ENCODE results near the gene FSHR.

FSHR gene

DNA sequence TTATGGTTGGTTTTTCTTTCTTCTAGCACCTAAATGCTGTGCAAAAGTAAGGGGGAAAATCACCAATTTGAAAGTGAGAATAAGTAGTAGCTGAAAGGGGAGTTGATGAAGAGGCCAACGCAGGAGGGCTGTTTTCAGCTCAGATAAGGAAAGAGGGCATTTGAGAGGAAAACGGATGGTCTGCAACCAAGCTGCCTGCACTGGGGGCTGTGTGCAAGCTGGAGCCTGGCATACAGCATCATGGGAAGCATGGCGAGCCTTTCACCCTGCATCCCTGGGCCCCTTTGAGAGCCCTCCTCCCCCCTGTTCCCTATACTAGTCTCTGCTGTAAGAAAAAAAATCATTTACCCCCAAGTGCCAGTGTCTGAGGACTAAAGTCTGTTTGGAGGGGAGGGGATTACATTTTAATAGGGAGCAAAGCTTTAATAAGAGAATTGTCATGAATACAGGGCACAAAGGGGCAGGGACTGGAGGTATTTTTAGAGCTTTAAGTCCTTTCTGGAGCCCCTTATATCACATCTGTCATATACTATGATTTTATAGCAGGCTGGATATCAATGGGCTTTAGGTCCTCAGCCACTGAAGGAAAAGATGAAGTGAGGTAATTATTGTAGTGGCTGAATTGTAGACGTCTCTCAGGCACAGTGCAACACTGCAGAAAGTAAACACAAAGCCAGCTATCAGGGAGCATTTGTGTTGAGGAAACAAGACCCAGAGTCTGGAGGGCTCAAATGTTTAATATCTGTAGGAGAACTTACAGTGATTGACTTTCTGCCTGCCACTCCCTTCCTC, 120.7 kb downstream of the FSHR start:
- no peak overlapping the region for H3K27ac Mint-ChIP-seq
- DNase-seq (ENCODE audit: low spot score) = no peak
- H3K4me3 Mint-ChIP-seq = no peak overlapping the region
- no peaks in the 10 kb centered on the region for H3K27me3 Mint-ChIP-seq (ENCODE audit: low read depth)
- H3K36me3 Mint-ChIP-seq (ENCODE audit: low read depth) = no peaks in the 10 kb centered on the region
- H3K4me1 Mint-ChIP-seq (ENCODE audit: low read depth) = no peaks in the 10 kb centered on the region
- H3K9me3 Mint-ChIP-seq = no peaks in the 10 kb centered on the region

DNA sequence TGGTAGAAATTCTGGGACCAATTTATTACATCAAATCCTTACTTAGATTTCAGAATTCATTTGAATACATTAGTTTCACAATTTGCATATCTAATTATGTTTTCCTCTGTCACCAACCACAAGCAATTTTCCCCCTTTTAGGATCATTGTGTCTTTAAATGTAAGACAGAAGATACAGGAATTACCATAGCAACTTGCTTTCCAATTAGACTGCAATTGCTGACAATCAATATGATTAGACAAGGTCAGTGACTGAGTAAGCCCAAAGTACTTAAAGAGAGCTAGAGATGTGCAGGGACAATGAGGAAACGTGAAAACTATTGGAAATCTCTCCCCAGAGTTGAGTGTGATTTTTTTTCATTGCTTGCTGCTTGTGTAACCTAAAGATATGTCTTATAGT, 121.4 kb downstream of the FSHR start:
- H3K27ac Mint-ChIP-seq = no peak overlapping the region
- H3K4me1 Mint-ChIP-seq (ENCODE audit: low read depth) = no peaks in the 10 kb centered on the region
- no peaks in the 10 kb centered on the region for H3K9me3 Mint-ChIP-seq
- no peak for DNase-seq (ENCODE audit: low spot score)
- no peaks in the 10 kb centered on the region for H3K27me3 Mint-ChIP-seq (ENCODE audit: low read depth)
- no peak overlapping the region for H3K4me3 Mint-ChIP-seq
- no peaks in the 10 kb centered on the region for H3K36me3 Mint-ChIP-seq (ENCODE audit: low read depth)

DNA sequence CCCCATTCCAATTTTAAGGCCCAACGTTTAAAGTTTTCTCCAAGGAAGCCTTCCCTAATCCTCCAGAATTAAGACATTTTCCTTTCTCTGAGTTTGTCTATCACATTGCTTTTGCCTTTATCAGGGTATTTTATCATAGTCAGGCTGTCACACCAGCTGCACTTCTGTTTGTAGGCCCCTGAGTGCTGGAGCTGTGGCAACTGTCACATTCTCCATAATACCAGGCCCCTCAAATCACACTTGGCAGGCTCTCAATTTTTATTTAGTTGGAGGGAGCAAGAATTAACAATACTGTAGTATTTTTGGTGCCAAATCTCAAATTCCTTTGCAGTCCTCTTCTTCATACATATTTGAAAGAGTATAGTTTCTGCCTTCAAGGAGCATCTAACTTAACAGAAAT, 122.2 kb downstream of the FSHR start:
- no peaks in the 10 kb centered on the region for H3K27me3 Mint-ChIP-seq (ENCODE audit: low read depth)
- H3K9me3 Mint-ChIP-seq = no peaks in the 10 kb centered on the region
- H3K27ac Mint-ChIP-seq = no peak overlapping the region
- H3K4me1 Mint-ChIP-seq (ENCODE audit: low read depth) = no peaks in the 10 kb centered on the region
- no peaks in the 10 kb centered on the region for H3K36me3 Mint-ChIP-seq (ENCODE audit: low read depth)
- H3K4me3 Mint-ChIP-seq = no peak overlapping the region
- no peak for DNase-seq (ENCODE audit: low spot score)

DNA sequence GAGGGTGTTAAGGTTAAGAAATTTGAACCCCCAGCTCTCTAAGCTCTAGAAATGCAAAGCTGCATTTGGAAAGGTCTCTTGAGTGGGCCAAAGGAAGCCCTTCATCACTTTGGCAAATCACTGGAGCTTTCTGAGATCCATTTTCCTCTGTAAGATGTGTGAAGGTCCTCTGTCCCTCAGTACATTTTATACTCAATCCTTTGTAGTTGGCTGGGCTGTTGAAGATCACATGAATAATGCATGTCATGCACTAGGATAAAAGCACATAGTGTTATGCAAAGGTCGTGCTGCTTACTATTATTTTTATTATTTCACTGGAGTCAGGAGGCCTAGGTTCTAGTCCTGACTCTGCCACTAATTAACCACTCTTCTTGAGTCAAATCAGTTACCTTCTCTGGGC, 124.9 kb downstream of the FSHR start:
- Mint-ChIP-seq H3K27me3 (ENCODE audit: low read depth) (no peaks in the 10 kb centered on the region), H3K4me1 (ENCODE audit: low read depth) (no peaks in the 10 kb centered on the region), H3K4me3 (no peak overlapping the region), H3K9me3 (no peaks in the 10 kb centered on the region), H3K36me3 (ENCODE audit: low read depth) (no peaks in the 10 kb centered on the region), H3K27ac (no peak overlapping the region)
- no peak for DNase-seq (ENCODE audit: low spot score)

DNA sequence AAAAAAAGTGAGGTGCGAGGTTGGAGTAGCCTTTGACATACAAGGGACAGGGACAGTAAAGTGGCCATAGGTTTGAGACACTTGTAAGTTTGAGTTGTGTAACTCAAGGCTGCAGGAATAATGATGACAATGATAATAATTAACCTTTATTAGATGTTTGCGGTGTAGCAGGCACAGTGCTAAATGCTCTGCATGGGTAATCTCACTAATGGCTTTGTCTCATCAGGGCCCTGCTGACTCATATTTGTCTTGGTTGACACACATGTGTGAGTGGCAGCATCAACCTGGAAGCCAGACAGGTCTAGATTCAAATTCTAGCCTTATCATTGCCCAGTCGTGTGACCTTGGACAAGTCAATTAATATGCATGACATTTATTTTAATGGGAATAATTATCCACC, 126.2 kb downstream of the FSHR start:
- Mint-ChIP-seq H3K36me3 (ENCODE audit: low read depth) (no peaks in the 10 kb centered on the region), H3K9me3 (no peaks in the 10 kb centered on the region), H3K27me3 (ENCODE audit: low read depth) (no peaks in the 10 kb centered on the region), H3K4me1 (ENCODE audit: low read depth) (no peaks in the 10 kb centered on the region), H3K27ac (no peak overlapping the region), H3K4me3 (no peak overlapping the region)
- no peak for DNase-seq (ENCODE audit: low spot score)

DNA sequence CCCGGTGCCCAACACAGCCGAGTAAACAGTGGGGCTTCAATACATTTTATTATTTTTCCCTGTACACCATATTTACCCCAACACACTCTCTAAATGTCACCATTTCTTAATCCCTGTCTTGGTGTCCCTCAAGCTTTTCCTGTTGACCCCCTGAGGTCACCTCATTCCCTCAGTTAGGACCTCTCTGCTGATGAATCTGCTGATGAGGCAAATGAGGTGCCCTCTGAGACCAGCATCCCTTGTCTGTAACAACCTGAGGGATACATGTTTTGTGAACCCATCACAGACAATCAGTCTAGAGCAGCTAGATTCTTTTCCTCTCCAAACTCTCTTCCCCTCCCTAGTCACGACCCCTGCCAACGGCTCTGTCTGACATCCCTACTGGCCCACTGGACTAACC, 127.6 kb downstream of the FSHR start:
- Mint-ChIP-seq H3K9me3 (no peaks in the 10 kb centered on the region), H3K36me3 (ENCODE audit: low read depth) (no peaks in the 10 kb centered on the region), H3K27ac (no peak overlapping the region), H3K27me3 (ENCODE audit: low read depth) (no peaks in the 10 kb centered on the region), H3K4me1 (ENCODE audit: low read depth) (no peaks in the 10 kb centered on the region), H3K4me3 (no peak overlapping the region)
- no peak for DNase-seq (ENCODE audit: low spot score)

DNA sequence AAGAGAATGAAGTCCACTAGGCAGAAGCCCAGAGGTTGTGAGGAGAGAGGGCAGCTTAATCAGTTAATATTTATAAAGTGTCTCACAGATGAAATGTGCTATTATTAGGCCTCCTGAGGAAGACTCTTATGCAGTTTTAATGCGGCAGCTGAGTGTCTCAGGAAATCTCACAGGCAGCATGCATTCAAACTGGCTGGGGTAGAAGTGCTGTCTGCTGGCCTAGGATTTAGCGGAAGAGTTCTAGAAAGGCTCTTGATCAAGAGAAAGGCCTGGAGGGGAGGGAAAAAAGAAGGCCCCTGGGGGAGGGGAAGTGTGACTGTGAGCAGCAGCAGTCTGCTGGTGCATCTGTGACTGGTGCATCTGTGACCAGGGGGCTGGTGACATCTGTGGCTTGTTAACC, 133.0 kb downstream of the FSHR start:
- H3K9me3 Mint-ChIP-seq = no peaks in the 10 kb centered on the region
- H3K36me3 Mint-ChIP-seq (ENCODE audit: low read depth) = no peaks in the 10 kb centered on the region
- no peak overlapping the region for H3K4me3 Mint-ChIP-seq
- no peaks in the 10 kb centered on the region for H3K27me3 Mint-ChIP-seq (ENCODE audit: low read depth)
- H3K27ac Mint-ChIP-seq = no peak overlapping the region
- no peak for DNase-seq (ENCODE audit: low spot score)
- H3K4me1 Mint-ChIP-seq (ENCODE audit: low read depth) = no peaks in the 10 kb centered on the region

DNA sequence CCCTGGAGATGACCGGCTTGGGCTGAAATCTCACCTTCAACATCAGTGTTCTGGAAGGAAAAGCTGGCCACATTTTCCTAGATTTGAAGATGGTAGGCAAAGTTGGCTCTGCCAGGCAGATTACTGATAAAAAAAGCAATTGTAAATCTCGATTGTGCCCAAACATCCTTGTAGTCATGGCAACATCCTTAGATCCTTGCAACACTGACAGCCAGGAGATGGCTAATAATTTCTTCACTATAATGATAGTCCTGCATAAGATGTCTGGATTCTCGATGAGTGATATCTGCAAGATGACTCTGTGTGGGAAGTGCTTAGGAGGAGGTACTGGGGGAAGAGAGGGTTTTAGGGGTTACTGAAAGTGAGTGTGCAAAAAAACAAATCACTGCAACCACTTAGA, 149.1 kb downstream of the FSHR start:
- no peaks in the 10 kb centered on the region for H3K9me3 Mint-ChIP-seq
- H3K4me1 Mint-ChIP-seq (ENCODE audit: low read depth) = no peaks in the 10 kb centered on the region
- no peak for DNase-seq (ENCODE audit: low spot score)
- H3K27me3 Mint-ChIP-seq (ENCODE audit: low read depth) = no peaks in the 10 kb centered on the region
- H3K4me3 Mint-ChIP-seq = no peak overlapping the region
- H3K36me3 Mint-ChIP-seq (ENCODE audit: low read depth) = no peaks in the 10 kb centered on the region
- H3K27ac Mint-ChIP-seq = no peak overlapping the region

DNA sequence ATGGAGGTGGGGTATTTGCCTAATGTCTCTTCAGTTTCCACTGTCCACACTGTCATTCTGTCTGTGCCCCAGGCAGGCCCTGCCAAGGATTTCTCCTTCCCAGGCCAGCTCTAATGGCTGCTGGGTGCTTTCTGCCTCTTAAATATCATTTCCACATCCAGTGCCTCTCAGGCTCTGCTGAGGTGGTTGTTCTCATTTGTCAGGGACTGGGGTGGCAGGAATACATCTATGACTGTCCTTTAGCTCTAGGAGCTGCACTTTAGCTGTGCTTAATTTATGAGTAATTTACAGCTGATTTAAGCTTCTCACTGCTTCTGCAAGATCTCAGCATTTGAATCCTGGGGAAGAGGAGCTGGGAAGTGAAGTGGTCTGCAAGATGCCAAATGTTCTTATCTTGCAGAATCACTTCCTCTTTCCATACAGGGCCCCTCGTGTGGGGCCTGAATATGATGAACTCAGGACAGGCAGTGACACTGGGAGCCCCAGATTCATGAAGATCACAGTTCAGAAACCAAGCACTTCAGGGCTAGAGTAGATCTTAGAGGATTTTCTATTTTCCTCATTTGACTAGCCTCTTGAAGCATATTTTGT, 150.2 kb downstream of the FSHR start:
- no peaks in the 10 kb centered on the region for H3K9me3 Mint-ChIP-seq
- H3K27ac Mint-ChIP-seq = no peak overlapping the region
- H3K4me1 Mint-ChIP-seq (ENCODE audit: low read depth) = no peaks in the 10 kb centered on the region
- DNase-seq (ENCODE audit: low spot score) = no peak
- H3K27me3 Mint-ChIP-seq (ENCODE audit: low read depth) = no peaks in the 10 kb centered on the region
- H3K36me3 Mint-ChIP-seq (ENCODE audit: low read depth) = no peaks in the 10 kb centered on the region
- H3K4me3 Mint-ChIP-seq = no peak overlapping the region

DNA sequence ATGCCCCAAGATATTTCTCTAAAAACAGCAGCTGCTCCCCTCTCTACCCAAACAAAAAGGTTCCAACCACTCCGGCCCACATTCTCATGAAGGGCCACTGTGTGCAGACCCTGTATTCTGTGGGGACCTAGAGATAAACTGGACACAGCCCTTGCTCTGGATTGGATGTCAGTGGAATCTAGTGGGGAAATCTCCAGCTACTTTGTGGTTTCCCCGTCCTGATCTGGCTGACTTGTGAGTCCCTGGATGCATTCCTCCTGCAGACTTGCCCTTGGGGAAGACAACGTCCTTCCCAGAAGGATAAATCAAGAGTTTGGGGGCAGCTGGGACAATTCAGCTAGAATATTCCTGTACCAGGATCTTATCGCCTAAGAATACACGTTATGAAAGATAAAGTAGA, 151.1 kb downstream of the FSHR start:
- no peak overlapping the region for H3K27ac Mint-ChIP-seq
- H3K27me3 Mint-ChIP-seq (ENCODE audit: low read depth) = no peaks in the 10 kb centered on the region
- H3K4me3 Mint-ChIP-seq = no peak overlapping the region
- no peaks in the 10 kb centered on the region for H3K36me3 Mint-ChIP-seq (ENCODE audit: low read depth)
- DNase-seq (ENCODE audit: low spot score) = no peak
- no peaks in the 10 kb centered on the region for H3K9me3 Mint-ChIP-seq
- H3K4me1 Mint-ChIP-seq (ENCODE audit: low read depth) = no peaks in the 10 kb centered on the region

DNA sequence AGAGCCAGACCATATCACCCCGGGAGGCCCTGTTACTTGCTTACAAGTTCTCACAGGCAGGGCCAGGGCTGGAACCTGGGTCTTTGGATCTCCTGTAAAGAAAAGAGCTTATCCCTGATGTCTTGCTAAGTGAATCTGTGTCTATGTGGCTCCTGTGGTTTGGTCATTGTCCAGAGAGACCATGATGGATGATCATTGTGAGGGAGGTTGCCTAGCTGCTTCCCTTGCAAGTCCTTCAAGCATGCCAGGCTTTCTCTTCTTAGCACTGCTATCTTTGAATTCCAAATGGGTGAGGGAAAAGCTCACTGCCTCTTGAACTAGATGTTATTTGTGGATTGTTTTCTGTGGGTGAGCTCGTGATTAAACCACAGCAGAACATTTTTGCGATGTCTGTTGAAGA, 151.6 kb downstream of the FSHR start:
- Mint-ChIP-seq H3K4me3 (no peak overlapping the region), H3K27ac (no peak overlapping the region), H3K27me3 (ENCODE audit: low read depth) (no peaks in the 10 kb centered on the region), H3K36me3 (ENCODE audit: low read depth) (no peaks in the 10 kb centered on the region), H3K9me3 (no peaks in the 10 kb centered on the region), H3K4me1 (ENCODE audit: low read depth) (no peaks in the 10 kb centered on the region)
- DNase-seq (ENCODE audit: low spot score) = no peak

DNA sequence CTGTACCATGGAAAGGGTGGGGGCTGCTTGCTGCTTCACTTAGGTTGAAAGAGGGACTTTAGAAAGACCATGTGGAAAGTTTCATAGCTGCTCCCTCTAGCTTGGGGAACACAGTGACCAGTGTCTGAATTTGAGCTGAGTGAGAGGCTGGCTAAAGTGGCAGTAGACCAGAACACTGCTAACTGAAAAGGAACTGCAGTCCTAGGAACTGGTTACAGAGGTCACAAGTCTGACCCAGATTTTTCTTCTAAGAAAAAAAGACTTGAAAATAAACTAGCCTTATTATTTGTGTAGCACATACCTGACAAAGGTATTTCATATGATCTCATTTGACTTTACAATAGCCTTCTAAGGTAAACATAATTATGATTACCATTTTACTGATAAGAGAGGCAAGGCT, 153.6 kb downstream of the FSHR start:
- H3K36me3 Mint-ChIP-seq (ENCODE audit: low read depth) = no peaks in the 10 kb centered on the region
- H3K4me1 Mint-ChIP-seq (ENCODE audit: low read depth) = no peaks in the 10 kb centered on the region
- no peak overlapping the region for H3K4me3 Mint-ChIP-seq
- H3K27ac Mint-ChIP-seq = no peak overlapping the region
- DNase-seq (ENCODE audit: low spot score) = no peak
- no peaks in the 10 kb centered on the region for H3K9me3 Mint-ChIP-seq
- no peaks in the 10 kb centered on the region for H3K27me3 Mint-ChIP-seq (ENCODE audit: low read depth)

DNA sequence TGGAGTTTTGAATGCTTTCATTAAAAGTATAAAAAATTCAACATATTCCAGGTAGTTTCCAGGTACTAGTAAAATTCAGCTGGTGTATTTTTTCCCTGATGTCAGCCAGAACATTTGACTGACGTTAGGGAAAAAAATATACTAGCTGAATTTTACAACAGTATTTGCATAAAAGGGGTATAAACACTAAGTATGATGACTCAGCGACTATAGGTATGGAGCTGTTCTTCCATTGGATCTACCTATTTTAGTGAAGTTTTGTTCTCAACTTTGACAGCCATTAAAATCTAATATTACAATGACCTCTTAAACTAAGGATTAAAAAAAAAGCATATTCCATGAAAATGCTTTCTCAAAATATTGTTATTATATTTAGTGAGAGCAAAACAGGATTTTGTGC, 155.9 kb downstream of the FSHR start:
- no peak overlapping the region for H3K4me3 Mint-ChIP-seq
- H3K36me3 Mint-ChIP-seq (ENCODE audit: low read depth) = no peaks in the 10 kb centered on the region
- H3K27ac Mint-ChIP-seq = no peak overlapping the region
- no peaks in the 10 kb centered on the region for H3K9me3 Mint-ChIP-seq
- DNase-seq (ENCODE audit: low spot score) = no peak
- no peaks in the 10 kb centered on the region for H3K4me1 Mint-ChIP-seq (ENCODE audit: low read depth)
- no peaks in the 10 kb centered on the region for H3K27me3 Mint-ChIP-seq (ENCODE audit: low read depth)

DNA sequence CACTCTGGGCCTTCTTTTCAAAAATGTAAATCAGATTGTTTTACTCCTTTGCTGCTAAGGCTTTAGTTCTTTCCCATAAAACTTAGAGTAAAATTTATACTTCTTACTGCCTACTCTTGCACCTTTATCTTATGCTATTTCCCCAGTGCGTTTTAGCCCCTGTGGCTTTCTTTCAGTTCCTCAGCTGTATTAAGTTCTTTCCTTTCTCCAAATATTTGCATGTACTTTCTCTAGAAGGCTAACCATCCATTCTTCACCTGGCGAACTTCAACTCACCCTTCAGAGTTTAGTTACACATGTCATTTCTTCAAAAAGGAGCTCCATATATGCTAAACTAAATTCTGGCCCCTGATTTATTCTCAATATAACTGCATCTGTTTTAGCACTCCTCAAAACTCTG, 160.7 kb downstream of the FSHR start:
- H3K27me3 Mint-ChIP-seq (ENCODE audit: low read depth) = no peaks in the 10 kb centered on the region

More for the DNA sequence above, 160.7 kb downstream of the FSHR start:
- no peak for DNase-seq (ENCODE audit: low spot score)
- no peaks in the 10 kb centered on the region for H3K4me1 Mint-ChIP-seq (ENCODE audit: low read depth)
- H3K4me3 Mint-ChIP-seq = no peak overlapping the region
- no peaks in the 10 kb centered on the region for H3K9me3 Mint-ChIP-seq
- no peaks in the 10 kb centered on the region for H3K36me3 Mint-ChIP-seq (ENCODE audit: low read depth)
- H3K27ac Mint-ChIP-seq = no peak overlapping the region
